ENCODE measurements around the gene DACT1.

The DACT1 gene

DNA sequence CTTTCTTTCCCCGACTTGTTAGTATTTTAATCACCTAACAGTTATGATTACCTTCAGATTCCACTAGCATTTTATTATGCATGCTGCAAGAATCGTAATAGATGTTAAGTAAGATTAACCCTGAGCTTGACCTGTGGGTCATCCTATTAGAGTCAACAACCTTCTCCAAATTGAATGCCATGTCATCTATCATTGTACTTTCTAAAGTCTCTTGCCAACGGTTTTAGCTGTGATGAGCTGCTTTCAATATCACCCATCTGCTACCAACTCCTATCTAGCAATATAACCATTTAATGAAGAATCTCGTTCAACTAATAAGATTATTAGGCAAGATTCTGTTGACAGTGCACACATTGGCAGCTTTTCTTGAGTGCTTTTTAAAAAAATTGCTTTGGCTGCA lies 33.7 kb downstream of the DACT1 start:
- H3K27me3 ChIP-seq (ENCODE audit: insufficient read depth, low read length): no peaks in the 10 kb centered on the region
- no peaks in the 10 kb centered on the region for H3K36me3 ChIP-seq (ENCODE audit: insufficient read depth, low read length)
- H3K4me1 ChIP-seq (ENCODE audit: insufficient read depth, low read length, severe bottlenecking): no peaks in the 10 kb centered on the region

DNA sequence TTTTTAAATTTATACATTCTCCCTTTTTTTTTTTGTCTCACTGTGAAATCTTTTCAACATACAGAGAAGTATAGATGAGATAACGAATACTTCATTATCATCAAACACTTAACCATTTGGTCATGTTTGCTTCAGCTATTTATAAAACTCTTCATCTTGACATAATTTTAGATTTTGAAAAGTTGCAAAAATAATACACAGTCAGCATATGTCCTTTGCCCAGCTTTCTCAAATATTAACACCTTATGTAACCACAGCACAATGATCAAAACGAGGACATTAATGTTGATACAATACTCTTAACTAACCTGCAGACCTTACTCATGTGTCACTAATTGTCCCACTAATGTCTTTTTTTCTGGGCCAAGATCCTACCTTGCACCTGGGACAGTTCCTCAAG lies 36.0 kb downstream of the DACT1 start:
- Histone ChIP-seq H3K9me2 (ENCODE audit: low read depth, low read length) (no peaks in the 10 kb centered on the region), H3K27ac (ENCODE audit: low read depth, low read length, poor library complexity, severe bottlenecking) (no peak overlapping the region), H3K4me3 (ENCODE audit: low read depth, low read length, poor library complexity, severe bottlenecking) (no peak overlapping the region), H3K9ac (ENCODE audit: low read length) (no peak overlapping the region), H3K79me2 (ENCODE audit: insufficient read depth, low read length) (no peaks in the 10 kb centered on the region), H4K20me1 (ENCODE audit: insufficient read depth, low read length) (no peaks in the 10 kb centered on the region), H3F3A (ENCODE audit: insufficient read depth, low read length) (no peaks in the 10 kb centered on the region), H3K4me2 (ENCODE audit: low read length) (no peak overlapping the region), H3K9me3 (ENCODE audit: low read length) (no peaks in the 10 kb centered on the region), H2AFZ (ENCODE audit: low read length) (no peak overlapping the region), H3K36me3 (ENCODE audit: insufficient read depth, low read length) (no peaks in the 10 kb centered on the region), H3K27me3 (ENCODE audit: insufficient read depth, low read length) (no peaks in the 10 kb centered on the region), H3K4me1 (ENCODE audit: insufficient read depth, low read length, severe bottlenecking) (no peaks in the 10 kb centered on the region)
- TF ChIP-seq, protein P1, sequence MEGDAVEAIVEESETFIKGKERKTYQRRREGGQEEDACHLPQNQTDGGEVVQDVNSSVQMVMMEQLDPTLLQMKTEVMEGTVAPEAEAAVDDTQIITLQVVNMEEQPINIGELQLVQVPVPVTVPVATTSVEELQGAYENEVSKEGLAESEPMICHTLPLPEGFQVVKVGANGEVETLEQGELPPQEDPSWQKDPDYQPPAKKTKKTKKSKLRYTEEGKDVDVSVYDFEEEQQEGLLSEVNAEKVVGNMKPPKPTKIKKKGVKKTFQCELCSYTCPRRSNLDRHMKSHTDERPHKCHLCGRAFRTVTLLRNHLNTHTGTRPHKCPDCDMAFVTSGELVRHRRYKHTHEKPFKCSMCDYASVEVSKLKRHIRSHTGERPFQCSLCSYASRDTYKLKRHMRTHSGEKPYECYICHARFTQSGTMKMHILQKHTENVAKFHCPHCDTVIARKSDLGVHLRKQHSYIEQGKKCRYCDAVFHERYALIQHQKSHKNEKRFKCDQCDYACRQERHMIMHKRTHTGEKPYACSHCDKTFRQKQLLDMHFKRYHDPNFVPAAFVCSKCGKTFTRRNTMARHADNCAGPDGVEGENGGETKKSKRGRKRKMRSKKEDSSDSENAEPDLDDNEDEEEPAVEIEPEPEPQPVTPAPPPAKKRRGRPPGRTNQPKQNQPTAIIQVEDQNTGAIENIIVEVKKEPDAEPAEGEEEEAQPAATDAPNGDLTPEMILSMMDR (IDR thresholded peaks at IDR 0.05; ENCODE audit: low read length): no peak
- no peak for TF ChIP-seq EZH2 (IDR thresholded peaks at IDR 0.05; ENCODE audit: borderline replicate concordance, low read length)

More for the DNA sequence above, 33.7 kb downstream of the DACT1 start:
- Histone ChIP-seq H2AFZ (ENCODE audit: low read length) (no peak overlapping the region), H3K79me2 (ENCODE audit: insufficient read depth, low read length) (no peaks in the 10 kb centered on the region), H4K20me1 (ENCODE audit: insufficient read depth, low read length) (no peaks in the 10 kb centered on the region), H3K4me3 (ENCODE audit: low read depth, low read length, poor library complexity, severe bottlenecking) (no peak overlapping the region), H3F3A (ENCODE audit: insufficient read depth, low read length) (no peaks in the 10 kb centered on the region), H3K27ac (ENCODE audit: low read depth, low read length, poor library complexity, severe bottlenecking) (no peak overlapping the region), H3K9me2 (ENCODE audit: low read depth, low read length) (no peaks in the 10 kb centered on the region), H3K4me2 (ENCODE audit: low read length) (no peak overlapping the region), H3K9ac (ENCODE audit: low read length) (no peak overlapping the region), H3K9me3 (ENCODE audit: low read length) (no peaks in the 10 kb centered on the region)
- TF ChIP-seq EZH2 (IDR thresholded peaks at IDR 0.05; ENCODE audit: borderline replicate concordance, low read length): no peak
- TF ChIP-seq, protein P1 (IDR thresholded peaks at IDR 0.05; ENCODE audit: low read length): no peak

GRCh38 chr14:58677001-58677400 lies 39.2 kb downstream of the DACT1 start:
- H3K36me3 ChIP-seq (ENCODE audit: insufficient read depth, low read length): no peaks in the 10 kb centered on the region
- no peak overlapping the region for H3K4me2 ChIP-seq (ENCODE audit: low read length)
- H3F3A ChIP-seq (ENCODE audit: insufficient read depth, low read length): no peaks in the 10 kb centered on the region
- H3K27me3 ChIP-seq (ENCODE audit: insufficient read depth, low read length): no peaks in the 10 kb centered on the region
- no peaks in the 10 kb centered on the region for H3K4me1 ChIP-seq (ENCODE audit: insufficient read depth, low read length, severe bottlenecking)
- no peak overlapping the region for H3K4me3 ChIP-seq (ENCODE audit: low read depth, low read length, poor library complexity, severe bottlenecking)
- H3K27ac ChIP-seq (ENCODE audit: low read depth, low read length, poor library complexity, severe bottlenecking): no peak overlapping the region
- no peak overlapping the region for H3K9ac ChIP-seq (ENCODE audit: low read length)
- H2AFZ ChIP-seq (ENCODE audit: low read length): no peak overlapping the region
- H3K9me2 ChIP-seq (ENCODE audit: low read depth, low read length): no peaks in the 10 kb centered on the region
- no peaks in the 10 kb centered on the region for H4K20me1 ChIP-seq (ENCODE audit: insufficient read depth, low read length)
- H3K9me3 ChIP-seq (ENCODE audit: low read length): no peaks in the 10 kb centered on the region
- no peaks in the 10 kb centered on the region for H3K79me2 ChIP-seq (ENCODE audit: insufficient read depth, low read length)
- no peak for TF ChIP-seq EZH2 (IDR thresholded peaks at IDR 0.05; ENCODE audit: borderline replicate concordance, low read length)
- TF ChIP-seq, protein P1 (IDR thresholded peaks at IDR 0.05; ENCODE audit: low read length): no peak
